GM12878 (cell line): ENCODE measurements around the gene DMXL2. TPM values are rescaled to one million over a fixed set of nuclear protein-coding genes. Genes with fewer than 3 reads are reported as not detected.

ENCODE experiments used
- CUX1 ChIP-seq: IDR thresholded peaks from 2 replicates; pipeline ENCODE4 v1.6.1; 2012; ENCODE audit warnings: improper control_type of control experiment, low read depth, low read length; ENCODE audit not compliant: insufficient replicate concordance
- HDGF ChIP-seq: fragments of 450-650 bp; IDR thresholded peaks from 2 replicates; pipeline ENCODE4 v1.6.1; 2016; ENCODE audit warnings: antibody characterized with exemption
- JUNB ChIP-seq: IDR thresholded peaks from 2 replicates; pipeline ENCODE4 v1.6.1; 2016; ENCODE audit warnings: antibody characterized with exemption, mild to moderate bottlenecking
- MEF2A ChIP-seq: IDR thresholded peaks from 2 replicates; pipeline ENCODE4 v1.6.1; 2011; ENCODE audit warnings: low read depth, mild to moderate bottlenecking, low read length, moderate library complexity; ENCODE audit not compliant: insufficient read depth
- MYC ChIP-seq: IDR thresholded peaks from 2 replicates; pipeline ENCODE4 v1.6.1; 2011; ENCODE audit warnings: mild to moderate bottlenecking, low read length, moderate library complexity, inconsistent platforms; ENCODE audit not compliant: insufficient read depth, insufficient replicate concordance, insufficient read length, severe bottlenecking
- RAD51 ChIP-seq: fragments of 450-650 bp; IDR thresholded peaks from 2 replicates; pipeline ENCODE4 v1.6.1; 2016; ENCODE audit warnings: moderate library complexity, mild to moderate bottlenecking, inconsistent platforms
- polyA plus RNA-seq, 11 experiments: library from polyadenylated mRNA; depleted of rRNA in 4 of 11; unstranded in 6 of 11; stranded (reverse) in 5 of 11; fragments of >200 nt; fragmentation: Nextera tagmentation in 4 of 11; fragmentation: Illumina TruSeq in 1 of 11; extraction: Ambion mirVana in 4 of 11; extraction: Trizol in 1 of 11; gene quantifications; 1 replicate in 1 of 11; 2 replicates in 10 of 11; pipeline versions ENCODE4 v1.2.1 to v1.2.3, GENCODE V29; 2011 to 2016; ENCODE audit warnings: inconsistent platforms in 2 of 11, missing spikeins in 2 of 11, low read depth in 1 of 11
- total RNA-seq, 4 experiments: library from RNA; depleted of rRNA in 3 of 4; stranded (reverse); fragments of >200 nt in 3 of 4; fragmentation: Illumina TruSeq in 1 of 4; extraction: Trizol in 1 of 4; gene quantifications; 2 replicates each; pipeline versions ENCODE4 v1.2.1 to v1.2.3, GENCODE V29; 2013 to 2021

DMXL2 gene
- total and polyA plus RNA-seq, 10 of the 15 experiments (the other 5 are each of a cell fraction or from before 2014, with no cell fraction given) = 8.5 to 32.1 (median 22.0) TPM

DNA sequence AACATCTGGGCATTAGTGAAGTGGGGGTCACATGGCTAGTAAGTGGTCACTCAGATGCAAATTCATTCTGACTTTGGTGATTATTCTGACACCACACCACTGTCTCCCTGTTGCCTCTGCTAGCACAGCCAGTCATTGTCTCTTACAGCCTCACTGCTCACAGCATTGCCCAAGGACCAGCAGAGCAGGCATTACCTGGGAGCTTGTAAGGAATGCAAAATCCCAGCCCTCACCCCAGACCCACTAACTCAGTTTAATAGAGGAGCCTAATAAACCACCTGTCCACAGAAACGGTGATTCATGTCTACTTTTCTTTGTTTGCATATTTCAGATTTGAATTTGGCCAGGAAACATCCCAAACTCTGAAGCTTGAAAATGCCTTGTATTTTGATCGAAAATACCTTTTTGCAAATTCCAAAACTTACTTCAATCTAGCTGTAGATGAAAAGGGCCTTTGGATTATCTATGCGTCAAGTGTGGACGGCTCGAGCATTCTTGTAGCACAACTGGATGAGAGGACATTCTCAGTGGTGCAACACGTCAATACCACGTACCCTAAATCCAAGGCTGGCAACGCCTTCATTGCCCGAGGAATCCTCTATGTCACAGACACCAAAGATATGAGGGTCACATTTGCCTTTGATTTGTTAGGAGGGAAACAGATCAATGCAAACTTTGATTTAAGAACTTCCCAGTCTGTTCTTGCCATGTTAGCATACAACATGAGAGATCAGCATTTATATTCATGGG is 218.4 kb downstream of the DMXL2 start (continued):
- TF ChIP-seq CUX1 (no peak), MYC (no peak), JUNB (no peak), RAD51 (no peak), MEF2A (no peak), HDGF (no peak)
